ENCODE results near the gene ABCC11. TPM values are rescaled to one million over a fixed set of nuclear protein-coding genes. Genes with fewer than 3 reads are reported as not detected.

Gene ABCC11
- total RNA-seq (under 1 TPM; 0.22 to 0.30 TPM), polyA plus RNA-seq (ENCODE audit: insufficient read length in 2 of 2) (under 1 TPM; 0.59 to 0.71 TPM)
- long read RNA-seq, donor 1: 0 reads
- long read RNA-seq, donor 2: 0 reads
- long read RNA-seq, donor 3: 0 reads
- long read RNA-seq, donor 4: 0 reads

- no peak for DNase-seq (ENCODE audit: low read depth in 4 of 6, low spot score in 6 of 6)
- Histone ChIP-seq H3K27ac (ENCODE audit: low read depth, low read length) (no peak within 1 kb of the TSS), H3K4me3 (ENCODE audit: low read depth, low read length) (no peak within 1 kb of the TSS), H3K36me3 (ENCODE audit: control insufficient read depth, insufficient read depth, low read length) (no peaks in the 10 kb centered on the region), H3K27me3 (ENCODE audit: control insufficient read depth, insufficient read depth, low read length) (no peaks in the 10 kb centered on the region), H3K4me1 (ENCODE audit: control insufficient read depth, insufficient read depth, low read length) (peaks cover 7% of the 10 kb centered on the region), H3K9me3 (ENCODE audit: control insufficient read depth, insufficient read depth, low read length) (no peaks in the 10 kb centered on the region)
- 56% methylated on average over 2 of the region's 4 CpGs for WGBS (ENCODE audit: insufficient coverage)
Observed at GRCh38 chr16:48247311-48247710, at the start of gene ABCC11. ABCC11 (minus strand) TSS chr16:48247539; CDS start chr16:48231921, 15,618 bp downstream.

- Histone ChIP-seq H3K4me3 (ENCODE audit: low read depth, low read length) (no peak overlapping the region), H3K9me3 (ENCODE audit: control insufficient read depth, insufficient read depth, low read length) (no peaks in the 10 kb centered on the region), H3K36me3 (ENCODE audit: control insufficient read depth, insufficient read depth, low read length) (peaks cover 23% of the 10 kb centered on the region), H3K27me3 (ENCODE audit: control insufficient read depth, insufficient read depth, low read length) (no peaks in the 10 kb centered on the region), H3K4me1 (ENCODE audit: control insufficient read depth, insufficient read depth, low read length) (no peaks in the 10 kb centered on the region), H3K27ac (ENCODE audit: low read depth, low read length) (no peak overlapping the region)
- no CpG with 5 or more reads among the region's 1 CpG for WGBS (ENCODE audit: insufficient coverage)
- no peak for DNase-seq (ENCODE audit: low read depth in 4 of 6, low spot score in 6 of 6)
Observed at GRCh38 chr16:48295488-48296281, 48.3 kb upstream of the ABCC11 start.

- no peaks in the 10 kb centered on the region for H3K9me3 ChIP-seq (ENCODE audit: control insufficient read depth, insufficient read depth, low read length)
- no peak overlapping the region for H3K27ac ChIP-seq (ENCODE audit: low read depth, low read length)
- DNase-seq (ENCODE audit: low read depth in 4 of 6, low spot score in 6 of 6): no peak
- no peak overlapping the region for H3K4me3 ChIP-seq (ENCODE audit: low read depth, low read length)
- 100% methylated on average over 1 of the region's 1 CpG for WGBS (ENCODE audit: insufficient coverage)
- H3K36me3 ChIP-seq (ENCODE audit: control insufficient read depth, insufficient read depth, low read length): peaks cover 23% of the 10 kb centered on the region
- H3K4me1 ChIP-seq (ENCODE audit: control insufficient read depth, insufficient read depth, low read length): no peaks in the 10 kb centered on the region
- no peaks in the 10 kb centered on the region for H3K27me3 ChIP-seq (ENCODE audit: control insufficient read depth, insufficient read depth, low read length)
Observed at GRCh38 chr16:48294724-48295123, 47.4 kb upstream of the ABCC11 start.

- Histone ChIP-seq H3K27me3 (ENCODE audit: control insufficient read depth, insufficient read depth, low read length) (no peaks in the 10 kb centered on the region), H3K9me3 (ENCODE audit: control insufficient read depth, insufficient read depth, low read length) (no peaks in the 10 kb centered on the region), H3K27ac (ENCODE audit: low read depth, low read length) (peak overlapping the region; percentile 57), H3K4me1 (ENCODE audit: control insufficient read depth, insufficient read depth, low read length) (no peaks in the 10 kb centered on the region), H3K36me3 (ENCODE audit: control insufficient read depth, insufficient read depth, low read length) (peaks cover 14% of the 10 kb centered on the region), H3K4me3 (ENCODE audit: low read depth, low read length) (no peak overlapping the region)
- no peak for DNase-seq (ENCODE audit: low read depth in 4 of 6, low spot score in 6 of 6)
- 71% methylated on average over 1 of the region's 2 CpGs for WGBS (ENCODE audit: insufficient coverage)
Observed at GRCh38 chr16:48292452-48292851, 45.1 kb upstream of the ABCC11 start.

- Histone ChIP-seq H3K4me1 (ENCODE audit: control insufficient read depth, insufficient read depth, low read length) (no peaks in the 10 kb centered on the region), H3K27me3 (ENCODE audit: control insufficient read depth, insufficient read depth, low read length) (no peaks in the 10 kb centered on the region), H3K36me3 (ENCODE audit: control insufficient read depth, insufficient read depth, low read length) (peaks cover 7% of the 10 kb centered on the region), H3K9me3 (ENCODE audit: control insufficient read depth, insufficient read depth, low read length) (peaks cover 3% of the 10 kb centered on the region), H3K27ac (ENCODE audit: low read depth, low read length) (no peak overlapping the region), H3K4me3 (ENCODE audit: low read depth, low read length) (no peak overlapping the region)
- no peak for DNase-seq (ENCODE audit: low read depth in 4 of 6, low spot score in 6 of 6)
- 92% methylated on average over 2 of the region's 4 CpGs for WGBS (ENCODE audit: insufficient coverage)
Observed at GRCh38 chr16:48291754-48292153, 44.4 kb upstream of the ABCC11 start.

- no peak overlapping the region for H3K4me3 ChIP-seq (ENCODE audit: low read depth, low read length)
- no CpG with 5 or more reads among the region's 3 CpGs for WGBS (ENCODE audit: insufficient coverage)
- H3K27ac ChIP-seq (ENCODE audit: low read depth, low read length): no peak overlapping the region
- H3K9me3 ChIP-seq (ENCODE audit: control insufficient read depth, insufficient read depth, low read length): peaks cover 4% of the 10 kb centered on the region
- no peak for DNase-seq (ENCODE audit: low read depth in 4 of 6, low spot score in 6 of 6)
- no peaks in the 10 kb centered on the region for H3K4me1 ChIP-seq (ENCODE audit: control insufficient read depth, insufficient read depth, low read length)
- peaks cover 7% of the 10 kb centered on the region for H3K36me3 ChIP-seq (ENCODE audit: control insufficient read depth, insufficient read depth, low read length)
- no peaks in the 10 kb centered on the region for H3K27me3 ChIP-seq (ENCODE audit: control insufficient read depth, insufficient read depth, low read length)
Observed at GRCh38 chr16:48291303-48291702, 44.0 kb upstream of the ABCC11 start.

- Histone ChIP-seq H3K4me3 (ENCODE audit: low read depth, low read length) (no peak overlapping the region), H3K27ac (ENCODE audit: low read depth, low read length) (no peak overlapping the region), H3K27me3 (ENCODE audit: control insufficient read depth, insufficient read depth, low read length) (no peaks in the 10 kb centered on the region), H3K36me3 (ENCODE audit: control insufficient read depth, insufficient read depth, low read length) (peaks cover 7% of the 10 kb centered on the region), H3K9me3 (ENCODE audit: control insufficient read depth, insufficient read depth, low read length) (peaks cover 4% of the 10 kb centered on the region), H3K4me1 (ENCODE audit: control insufficient read depth, insufficient read depth, low read length) (no peaks in the 10 kb centered on the region)
- no peak for DNase-seq (ENCODE audit: low read depth in 4 of 6, low spot score in 6 of 6)
Observed at GRCh38 chr16:48287239-48287638, 39.9 kb upstream of the ABCC11 start.

GRCh38 chr16:48284772-48285409 is 37.6 kb upstream of the ABCC11 start:
- Histone ChIP-seq H3K27me3 (ENCODE audit: control insufficient read depth, insufficient read depth, low read length) (no peaks in the 10 kb centered on the region), H3K36me3 (ENCODE audit: control insufficient read depth, insufficient read depth, low read length) (peaks cover 7% of the 10 kb centered on the region), H3K4me1 (ENCODE audit: control insufficient read depth, insufficient read depth, low read length) (no peaks in the 10 kb centered on the region), H3K27ac (ENCODE audit: low read depth, low read length) (no peak overlapping the region), H3K4me3 (ENCODE audit: low read depth, low read length) (no peak overlapping the region), H3K9me3 (ENCODE audit: control insufficient read depth, insufficient read depth, low read length) (peaks cover 4% of the 10 kb centered on the region)
- 93% methylated on average over 2 of the region's 4 CpGs for WGBS (ENCODE audit: insufficient coverage)
- DNase-seq (ENCODE audit: low read depth in 4 of 6, low spot score in 6 of 6): no peak

- H3K27me3 ChIP-seq (ENCODE audit: control insufficient read depth, insufficient read depth, low read length): no peaks in the 10 kb centered on the region
- peaks cover 7% of the 10 kb centered on the region for H3K36me3 ChIP-seq (ENCODE audit: control insufficient read depth, insufficient read depth, low read length)
- no CpG with 5 or more reads among the region's 2 CpGs for WGBS (ENCODE audit: insufficient coverage)
- H3K4me3 ChIP-seq (ENCODE audit: low read depth, low read length): no peak overlapping the region
- no peaks in the 10 kb centered on the region for H3K4me1 ChIP-seq (ENCODE audit: control insufficient read depth, insufficient read depth, low read length)
- peaks cover 4% of the 10 kb centered on the region for H3K9me3 ChIP-seq (ENCODE audit: control insufficient read depth, insufficient read depth, low read length)
- DNase-seq (ENCODE audit: low read depth in 4 of 6, low spot score in 6 of 6): peak in 1 of 6 donors; percentile 4
- H3K27ac ChIP-seq (ENCODE audit: low read depth, low read length): no peak overlapping the region
Observed at GRCh38 chr16:48282636-48283263, 35.4 kb upstream of the ABCC11 start.
